GM21360 (cell line): ENCODE measurements around the gene RAB1B.
"Not testable (repeated sequence)": the region's sequence is repeated elsewhere in the genome, so short reads cannot be mapped to it uniquely, and the experiment has no call there.

Experiments used
- ATAC-seq: cut with Tn5 transposase; IDR thresholded peaks from one replicate; pipeline ENCODE4 v1.9.1; 2021; ENCODE audit warnings: mild to moderate bottlenecking, moderate library complexity; ENCODE audit not compliant: unreplicated experiment

Gene RAB1B

DNA sequence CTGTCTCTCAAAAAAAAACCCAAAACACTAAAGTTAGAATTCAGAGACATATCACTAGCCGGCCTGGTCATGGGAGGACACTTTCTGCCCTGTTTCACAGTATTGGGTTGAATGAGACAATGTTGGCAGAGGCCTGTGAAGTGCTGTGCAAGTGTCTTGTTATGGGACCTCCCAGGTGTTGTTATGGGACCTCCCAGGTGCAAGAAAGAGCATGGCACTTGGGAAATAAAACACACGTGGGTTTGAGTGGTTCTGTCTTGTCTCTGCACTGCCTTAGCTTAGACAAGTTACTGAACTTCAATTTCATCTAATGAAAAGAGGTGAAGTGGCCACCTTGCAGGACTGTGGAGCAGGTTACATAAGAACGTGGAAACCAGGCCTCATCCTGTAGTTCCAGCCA lies 28.9 kb upstream of the RAB1B start:
- ATAC-seq = no peak

- ATAC-seq = no peak
These were observed 28.2 kb upstream of the RAB1B start for GRCh38 chr11:66239998-66240780.

GRCh38 chr11:66240781-66241136 lies 27.7 kb upstream of the RAB1B start:
- no peak for ATAC-seq

GRCh38 chr11:66242095-66242765 lies 26.2 kb upstream of the RAB1B start:
- no peak for ATAC-seq

- no peak for ATAC-seq
These were observed 24.5 kb upstream of the RAB1B start for GRCh38 chr11:66243782-66244535.

GRCh38 chr11:66247295-66247694 lies 21.1 kb upstream of the RAB1B start:
- ATAC-seq = no peak

- no peak for ATAC-seq
These were observed 20.6 kb upstream of the RAB1B start for GRCh38 chr11:66247801-66248200.

GRCh38 chr11:66248903-66249302 lies 19.5 kb upstream of the RAB1B start:
- ATAC-seq = no peak

DNA sequence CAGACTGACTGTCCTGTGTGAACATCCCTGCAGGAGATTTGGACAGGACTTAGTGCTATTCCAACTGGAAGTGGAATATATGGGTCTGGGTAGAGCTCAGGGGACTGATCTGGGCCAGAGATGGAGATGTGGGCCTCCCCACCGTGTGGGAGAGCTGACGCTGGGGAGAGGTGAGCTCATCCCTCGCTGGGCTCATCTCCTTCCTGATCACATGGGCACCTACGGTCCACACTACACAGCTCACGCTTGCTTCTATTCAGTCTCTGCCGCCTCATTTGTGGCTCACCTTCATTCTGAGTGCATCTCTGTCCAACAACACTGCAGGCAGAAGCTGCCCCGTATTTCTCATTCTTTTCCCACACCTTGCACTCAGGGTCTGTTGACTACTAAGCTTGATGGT lies 16.6 kb upstream of the RAB1B start:
- ATAC-seq = no peak

- not testable (repeated sequence) for ATAC-seq
These were observed 15.4 kb upstream of the RAB1B start for GRCh38 chr11:66253081-66253480.

DNA sequence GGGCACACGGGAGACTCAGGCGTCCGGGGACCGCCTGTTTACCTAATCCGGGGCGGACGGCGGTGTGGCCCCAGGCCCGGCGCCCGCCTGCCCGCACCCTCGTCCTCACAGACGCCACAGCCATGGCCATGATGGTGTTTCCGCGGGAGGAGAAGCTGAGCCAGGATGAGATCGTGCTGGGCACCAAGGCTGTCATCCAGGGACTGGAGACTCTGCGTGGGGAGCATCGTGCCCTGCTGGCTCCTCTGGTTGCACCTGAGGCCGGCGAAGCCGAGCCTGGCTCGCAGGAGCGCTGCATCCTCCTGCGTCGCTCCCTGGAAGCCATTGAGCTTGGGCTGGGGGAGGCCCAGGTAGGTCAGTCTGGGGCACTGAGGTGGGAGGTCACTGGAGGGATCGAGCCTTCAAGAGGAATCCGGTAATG lies 10.0 kb upstream of the RAB1B start:
- no peak for ATAC-seq

GRCh38 chr11:66259225-66259624 lies 9.2 kb upstream of the RAB1B start:
- no peak for ATAC-seq

- ATAC-seq = no peak
These were observed 8.5 kb upstream of the RAB1B start for GRCh38 chr11:66259956-66260355.

GRCh38 chr11:66261578-66261977 lies 6.9 kb upstream of the RAB1B start:
- ATAC-seq = no peak

DNA sequence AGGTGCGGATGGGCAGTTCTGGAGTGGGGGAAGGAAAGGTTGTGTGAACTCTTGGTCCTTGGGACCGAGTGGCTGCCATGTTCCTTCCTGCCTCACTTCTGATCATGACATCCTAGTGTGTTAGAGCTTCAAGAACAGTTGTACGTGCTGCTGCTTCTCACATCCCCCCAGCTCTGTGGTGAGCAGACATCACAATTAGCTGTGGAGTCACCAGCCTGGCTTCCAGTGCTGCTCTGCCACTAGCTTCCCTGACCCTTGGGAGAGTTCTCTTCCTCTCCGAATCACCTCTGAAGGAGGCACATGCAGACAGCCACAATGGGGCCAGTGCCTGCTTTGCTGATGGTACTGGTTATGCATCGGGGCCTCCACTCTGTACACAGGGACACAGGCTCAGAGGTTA lies 6.2 kb upstream of the RAB1B start:
- no peak for ATAC-seq

- ATAC-seq = no peak
These were observed 5.7 kb upstream of the RAB1B start for GRCh38 chr11:66262696-66263095.

GRCh38 chr11:66263231-66263630 lies 5.2 kb upstream of the RAB1B start:
- no peak for ATAC-seq

- no peak for ATAC-seq
These were observed 4.7 kb upstream of the RAB1B start for GRCh38 chr11:66263785-66264184.

DNA sequence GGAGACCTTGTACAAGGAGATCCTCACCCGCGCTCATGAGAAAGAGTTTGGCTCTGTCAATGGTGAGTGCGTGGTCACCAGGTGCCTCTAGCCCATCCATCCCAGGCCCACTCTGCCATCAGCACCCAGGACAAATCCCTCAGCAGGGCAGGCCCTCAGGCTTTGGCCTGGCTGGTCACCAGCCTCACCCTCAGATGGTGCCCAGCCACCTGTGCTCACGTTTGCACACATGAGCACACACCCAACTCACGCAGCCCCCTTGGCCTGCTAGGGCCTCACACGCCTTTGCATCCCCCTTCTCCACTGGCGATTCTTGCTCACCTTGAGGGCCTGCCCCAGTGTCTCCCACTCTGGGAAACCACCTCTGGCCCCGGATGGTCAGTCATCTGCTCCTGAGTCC lies 4.1 kb upstream of the RAB1B start:
- no peak for ATAC-seq

DNA sequence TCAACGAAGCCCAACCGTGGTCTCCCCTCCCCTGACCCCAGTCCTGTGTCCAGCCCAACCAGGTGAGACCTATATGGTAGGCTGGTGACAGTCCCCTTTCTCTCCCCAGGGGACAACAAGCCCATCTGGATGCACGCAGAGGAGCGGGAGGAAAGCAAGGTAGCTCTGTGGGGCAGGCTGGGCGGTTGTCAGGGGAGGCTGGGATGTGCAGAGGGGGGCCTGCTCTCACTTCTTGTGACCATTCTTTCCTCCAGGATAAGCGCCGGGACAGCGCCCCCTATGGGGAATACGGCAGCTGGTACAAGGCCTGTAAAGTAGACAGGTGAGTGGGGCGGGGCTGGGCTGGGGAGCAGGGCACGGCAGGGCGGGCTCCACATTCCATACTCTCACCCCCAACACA lies 3.5 kb upstream of the RAB1B start:
- no peak for ATAC-seq

GRCh38 chr11:66265531-66266377 lies 2.7 kb upstream of the RAB1B start:
- ATAC-seq = no peak
